H9 (cell line): ENCODE measurements around the gene CCND2. TPM values are rescaled to one million over a fixed set of nuclear protein-coding genes. Genes with fewer than 3 reads are reported as not detected.

Experiments
- DNase-seq: peaks from one replicate; pipeline ENCODE4 v3.0.0-alpha.2; 2017
- H2AFZ ChIP-seq: one replicate; pipeline ENCODE4 v1.6.1; 2013; ENCODE audit warnings: mild to moderate bottlenecking, low read length, control low read depth, moderate library complexity
- H2AK5ac ChIP-seq: 2 replicates; pipeline ENCODE4 v1.6.1; 2013; ENCODE audit warnings: low read length, control low read depth, mixed read lengths; ENCODE audit not compliant: insufficient read length
- H2BK120ac ChIP-seq: one replicate; pipeline ENCODE4 v1.6.1; 2013; ENCODE audit warnings: low read depth, mild to moderate bottlenecking, low read length, control low read depth, inconsistent platforms; ENCODE audit not compliant: poor library complexity, severe bottlenecking
- H2BK12ac ChIP-seq: 2 replicates; pipeline ENCODE4 v1.6.1; 2013; ENCODE audit warnings: low read length, control low read depth, mixed read lengths, low read depth; ENCODE audit not compliant: insufficient read length
- H2BK15ac ChIP-seq: 2 replicates; pipeline ENCODE4 v1.6.1; 2013; ENCODE audit warnings: low read depth, low read length, control low read depth
- H2BK20ac ChIP-seq: one replicate; pipeline ENCODE4 v1.6.1; 2013; ENCODE audit warnings: low read depth, mild to moderate bottlenecking, low read length, control low read depth, inconsistent platforms; ENCODE audit not compliant: poor library complexity, severe bottlenecking
- H2BK5ac ChIP-seq: 2 replicates; pipeline ENCODE4 v1.6.1; 2013; ENCODE audit warnings: low read length, control low read depth, mixed read lengths; ENCODE audit not compliant: insufficient read length
- H3K14ac ChIP-seq: 2 replicates; pipeline ENCODE4 v1.6.1; 2013; ENCODE audit warnings: low read length, control low read depth; ENCODE audit not compliant: insufficient read depth
- H3K18ac ChIP-seq: 2 replicates; pipeline ENCODE4 v1.6.1; 2013; ENCODE audit warnings: low read depth, mild to moderate bottlenecking, mixed read lengths, low read length, control low read depth; ENCODE audit not compliant: insufficient read length
- H3K23ac ChIP-seq: 2 replicates; pipeline ENCODE4 v1.6.1; 2013; ENCODE audit warnings: low read length, control low read depth, mixed read lengths, low read depth; ENCODE audit not compliant: insufficient read length
- H3K23me2 ChIP-seq: 2 replicates; pipeline ENCODE4 v1.6.1; 2013; ENCODE audit warnings: low read depth, mild to moderate bottlenecking, mixed read lengths, low read length, control low read depth; ENCODE audit not compliant: insufficient read length, poor library complexity, severe bottlenecking
- H3K27ac ChIP-seq: 2 replicates; pipeline ENCODE4 v1.5.1; 2013; ENCODE audit warnings: low read length, control low read depth, mixed read lengths, low read depth; ENCODE audit not compliant: insufficient read length
- H3K27me3 ChIP-seq: 2 replicates; pipeline ENCODE4 v1.6.1; 2013; ENCODE audit warnings: low read length, control low read depth, inconsistent platforms; ENCODE audit not compliant: insufficient read depth
- H3K4ac ChIP-seq: 2 replicates; pipeline ENCODE4 v1.6.1; 2013; ENCODE audit warnings: low read depth, mild to moderate bottlenecking, control low read depth, inconsistent platforms, low read length, moderate library complexity
- H3K4me1 ChIP-seq: 2 replicates; pipeline ENCODE4 v1.6.1; 2013; ENCODE audit warnings: low read length, control low read depth, inconsistent platforms; ENCODE audit not compliant: insufficient read depth
- H3K4me2 ChIP-seq: 2 replicates; pipeline ENCODE4 v1.6.1; 2013; ENCODE audit warnings: low read length, control low read depth, mixed read lengths; ENCODE audit not compliant: insufficient read length, insufficient read depth
- H3K56ac ChIP-seq: 2 replicates; pipeline ENCODE4 v1.6.1; 2013; ENCODE audit warnings: low read depth, mild to moderate bottlenecking, mixed read lengths, low read length, control low read depth; ENCODE audit not compliant: insufficient read length
- H3K79me1 ChIP-seq: 2 replicates; pipeline ENCODE4 v1.6.1; 2013; ENCODE audit warnings: low read depth, mild to moderate bottlenecking, moderate library complexity, low read length, control low read depth, inconsistent platforms; ENCODE audit not compliant: insufficient read depth, poor library complexity, severe bottlenecking
- H3K79me2 ChIP-seq: 2 replicates; pipeline ENCODE4 v1.6.1; 2013; ENCODE audit warnings: low read length, control low read depth, inconsistent platforms; ENCODE audit not compliant: insufficient read depth
- H3K9ac ChIP-seq: 2 replicates; pipeline ENCODE4 v1.6.1; 2013; ENCODE audit warnings: low read length, control low read depth, mixed read lengths; ENCODE audit not compliant: insufficient read length; ENCODE audit errors: extremely low read depth
- H3K9me3 ChIP-seq: one replicate; pipeline ENCODE4 v1.6.1; 2013; ENCODE audit warnings: low read depth, low read length, inconsistent platforms; ENCODE audit not compliant: control insufficient read depth
- H3T11ph ChIP-seq: one replicate; pipeline ENCODE4 v1.6.1; 2013; ENCODE audit warnings: mild to moderate bottlenecking, low read length, control low read depth, inconsistent platforms
- H4K20me1 ChIP-seq: one replicate; pipeline ENCODE4 v1.6.1; 2013; ENCODE audit not compliant: control insufficient read depth, insufficient read length, insufficient read depth
- H4K5ac ChIP-seq: 2 replicates; pipeline ENCODE4 v1.6.1; 2013; ENCODE audit warnings: low read depth, mild to moderate bottlenecking, mixed read lengths, low read length, control low read depth; ENCODE audit not compliant: insufficient read length
- H4K8ac ChIP-seq: replicated peaks from 2 replicates; pipeline ENCODE4 v1.6.1; 2013; ENCODE audit warnings: low read length, control low read depth, mixed read lengths, low read depth; ENCODE audit not compliant: insufficient read length
- H4K91ac ChIP-seq: 2 replicates; pipeline ENCODE4 v1.6.1; 2013; ENCODE audit warnings: low read depth, mild to moderate bottlenecking, moderate library complexity, mixed read lengths, low read length, control low read depth; ENCODE audit not compliant: insufficient read length
- H3K27ac Mint-ChIP-seq, 3 experiments: 2 replicates in 2 of 3; 3 replicates in 1 of 3; pipeline ENCODE4 v1.8.0; 2020 to 2021; ENCODE audit warnings: mixed read lengths in 3 of 3, mild to moderate bottlenecking in 1 of 3, moderate library complexity in 1 of 3
- H3K27me3 Mint-ChIP-seq: 2 replicates; pipeline ENCODE4 v1.8.0; 2021; ENCODE audit warnings: low read depth, mild to moderate bottlenecking, moderate library complexity, mixed read lengths
- H3K36me3 Mint-ChIP-seq, 3 experiments: 2 replicates in 2 of 3; 3 replicates in 1 of 3; pipeline ENCODE4 v1.8.0; 2020 to 2021; ENCODE audit warnings: low read depth in 3 of 3, mixed read lengths in 3 of 3; ENCODE audit not compliant: insufficient read depth in 1 of 3
- H3K4me1 Mint-ChIP-seq, 2 experiments: 2 replicates each; pipeline ENCODE4 v1.8.0; 2020; ENCODE audit warnings: mixed read lengths in 2 of 2
- H3K4me3 Mint-ChIP-seq, 2 experiments: 2 replicates in 1 of 2; 3 replicates in 1 of 2; pipeline ENCODE4 v1.8.0; 2020 to 2021; ENCODE audit warnings: mild to moderate bottlenecking in 2 of 2, mixed read lengths in 2 of 2, moderate library complexity in 1 of 2
- H3K9me3 Mint-ChIP-seq, 2 experiments: 2 replicates in 1 of 2; 3 replicates in 1 of 2; pipeline ENCODE4 v1.8.0; 2020; ENCODE audit warnings: mild to moderate bottlenecking in 2 of 2, mixed read lengths in 2 of 2, moderate library complexity in 1 of 2
- CTCF ChIP-seq: fragments of 200-600 bp; sonication (generic); conservative IDR thresholded peaks from 3 replicates; pipeline ENCODE4 v1.8.0; 2021; ENCODE audit warnings: antibody characterized with exemption, mild to moderate bottlenecking
- WGBS: extraction: QIAGEN DNeasy Blood & Tissue Kit; methylation state at CpG from one replicate; pipeline ENCODE4 v1.1.7; 2013; ENCODE audit warnings: missing lambda C conversion rate, low lambda C conversion rate, mixed read lengths; ENCODE audit not compliant: insufficient read length; ENCODE audit errors: extremely low coverage; 5-methylcytosine and 5-hydroxymethylcytosine counted together
- total RNA-seq: library from RNA; stranded (reverse); gene quantifications from 2 replicates; pipeline ENCODE4 v1.2.1, GENCODE V29; 2021

CCND2 gene
- total RNA-seq, 1 experiment from 2014 or later = 104 TPM

- Histone ChIP-seq H3K9me3 (no peaks in the 10 kb centered on the region), H3K79me1 (no peaks in the 10 kb centered on the region), H2BK12ac (no peak overlapping the region), H3K23me2 (no peaks in the 10 kb centered on the region), H3K4ac (no peak overlapping the region), H3K4me2 (no peak overlapping the region), H4K20me1 (no peaks in the 10 kb centered on the region), H3K27me3 (no peaks in the 10 kb centered on the region), H4K91ac (no peak overlapping the region), H3K27ac (no peak overlapping the region), H4K5ac (no peak overlapping the region), H3K9ac (no peak overlapping the region), H3K23ac (no peak overlapping the region), H3K4me1 (no peaks in the 10 kb centered on the region; the same call in 1 of the 2 replicates), H2BK15ac (no peak overlapping the region), H3T11ph (no peak overlapping the region), H2BK5ac (no peak overlapping the region), H3K79me2 (no peaks in the 10 kb centered on the region), H2AFZ (no peak overlapping the region), H2AK5ac (no peak overlapping the region), H2BK20ac (no peak overlapping the region), H4K8ac (no peak overlapping the region), H2BK120ac (no peak overlapping the region), H3K56ac (no peak overlapping the region), H3K18ac (no peak overlapping the region), H3K14ac (no peak overlapping the region)
- peaks cover 11 to 39% of the 10 kb centered on the region in 2 experiments for H3K4me1 Mint-ChIP-seq
- peaks cover 1 to 7% (median 6%) of the 10 kb centered on the region in 3 experiments; a peak in 6 of 7 replicates for H3K36me3 Mint-ChIP-seq
- H3K9me3 Mint-ChIP-seq = peaks cover 0 to 6% of the 10 kb centered on the region in 2 experiments; a peak in 3 of 5 replicates
- TF ChIP-seq CTCF = no peak
- DNase-seq = no peak
- peak overlapping the region in 1 of 3 experiments; percentile 10; a peak in 1 of 7 replicates for H3K27ac Mint-ChIP-seq
- peaks cover 8% of the 10 kb centered on the region for H3K27me3 Mint-ChIP-seq
- no peak overlapping the region for H3K4me3 Mint-ChIP-seq
- no CpG with 5 or more reads among the region's 9 CpGs for WGBS
Measured at GRCh38 chr12:4244868-4245267, 28.7 kb upstream of the CCND2 start.
